IPS-NIHi7 (cell line): ENCODE measurements around the gene CD7.
A peak's percentile ranks its signal among the peaks of the same experiment; 100 is the strongest.

ENCODE experiments used
- DNase-seq: peaks from one replicate; pipeline ENCODE4 v3.0.0; 2012; ENCODE audit warnings: mixed read lengths; ENCODE audit errors: extremely low spot score

The CD7 gene

GRCh38 chr17:82298538-82299421 lies 18.6 kb downstream of the CD7 start:
- no peak for DNase-seq

- no peak for DNase-seq
These were observed 19.5 kb downstream of the CD7 start for GRCh38 chr17:82297714-82298537.

GRCh38 chr17:82297280-82297713 lies 20.1 kb downstream of the CD7 start:
- DNase-seq = no peak

- DNase-seq = no peak
These were observed 20.7 kb downstream of the CD7 start for GRCh38 chr17:82296511-82297279.

GRCh38 chr17:82295472-82295814 lies 22.0 kb downstream of the CD7 start:
- DNase-seq = no peak

GRCh38 chr17:82294064-82294773 lies 23.2 kb downstream of the CD7 start:
- DNase-seq = no peak

GRCh38 chr17:82292251-82293154 lies 24.9 kb downstream of the CD7 start:
- DNase-seq = peak; percentile 100

GRCh38 chr17:82291582-82292250 lies 25.7 kb downstream of the CD7 start:
- DNase-seq = no peak

GRCh38 chr17:82287868-82288801 lies 29.3 kb downstream of the CD7 start:
- no peak for DNase-seq

GRCh38 chr17:82287013-82287867 lies 30.2 kb downstream of the CD7 start:
- no peak for DNase-seq

- no peak for DNase-seq
These were observed 32.3 kb downstream of the CD7 start for GRCh38 chr17:82285141-82285540.

- DNase-seq = no peak
These were observed 34.1 kb downstream of the CD7 start for GRCh38 chr17:82283208-82283749.

GRCh38 chr17:82282239-82283207 lies 34.9 kb downstream of the CD7 start:
- no peak for DNase-seq

- DNase-seq = no peak
These were observed 35.7 kb downstream of the CD7 start for GRCh38 chr17:82281502-82282238.

GRCh38 chr17:82281076-82281475 lies 36.3 kb downstream of the CD7 start:
- DNase-seq = no peak

GRCh38 chr17:82280537-82280936 lies 36.9 kb downstream of the CD7 start:
- no peak for DNase-seq
